Kidney (tissue), 14 donors: Measurements from ENCODE around the gene PANK4. TPM values are rescaled to one million over a fixed set of nuclear protein-coding genes. Genes with fewer than 3 reads are reported as not detected.

ENCODE experiments used
- DNase-seq, 5 donors: peaks; one replicate each; pipeline ENCODE4 v3.0.0-alpha.2; 2013 to 2020
- FAIRE-seq: peaks from 2 replicates; lab custom pipeline; 2012; peaks lifted over from hg19 to GRCh38; lab: Jason Lieb, UNC
- H3K27ac ChIP-seq, 2 donors: one replicate each; pipeline ENCODE4 v1.7.0; 2013; ENCODE audit warnings: low read depth in 2 of 2, low read length in 2 of 2, inconsistent platforms in 1 of 2
- H3K27me3 ChIP-seq: one replicate; pipeline ENCODE4 v1.7.1; 2013; ENCODE audit warnings: low read length, inconsistent platforms; ENCODE audit not compliant: control insufficient read depth, insufficient read depth
- H3K36me3 ChIP-seq, 3 donors: one replicate each; pipeline versions ENCODE4 v1.7.0 to v1.7.1; 2013; ENCODE audit warnings: low read length in 3 of 3, control low read depth in 1 of 3, inconsistent platforms in 1 of 3; ENCODE audit not compliant: insufficient read depth in 3 of 3, control insufficient read depth in 2 of 3
- H3K4me1 ChIP-seq, 3 donors: one replicate each; pipeline versions ENCODE4 v1.7.0 to v1.7.1; 2013; ENCODE audit warnings: low read length in 3 of 3, inconsistent platforms in 1 of 3, low read depth in 1 of 3; ENCODE audit not compliant: control insufficient read depth in 2 of 3, insufficient read depth in 2 of 3
- H3K4me3 ChIP-seq, 3 donors: one replicate each; pipeline versions ENCODE4 v1.7.0 to v1.8.1; 2013; ENCODE audit warnings: low read length in 3 of 3, control low read depth in 1 of 3, inconsistent platforms in 1 of 3
- H3K9ac ChIP-seq, 3 donors: one replicate each; pipeline versions ENCODE4 v1.7.0 to v1.7.1; 2013; ENCODE audit warnings: low read length in 3 of 3, control low read depth in 1 of 3, inconsistent platforms in 1 of 3
- H3K9me3 ChIP-seq, 3 donors: one replicate each; pipeline versions ENCODE4 v1.7.0 to v1.7.1; 2013; ENCODE audit warnings: low read length in 3 of 3, control low read depth in 1 of 3, inconsistent platforms in 1 of 3; ENCODE audit not compliant: control insufficient read depth in 2 of 3, insufficient read depth in 1 of 3
- CTCF ChIP-seq: IDR thresholded peaks from 3 replicates; pipeline ENCODE4 v1.5.1; 2012; ENCODE audit warnings: mild to moderate bottlenecking, moderate library complexity, borderline replicate concordance; ENCODE audit not compliant: insufficient read depth; ENCODE audit errors: extremely low read depth
- intact Hi-C: fragments of 100-400 bp; cut with DNase I; formaldehyde crosslinking; loops from one replicate; pipeline ENCODE4 v1.11.1; 2022
- polyA plus RNA-seq: library from polyadenylated mRNA; stranded (reverse); fragments of 350-450 nt; fragmentation: Illumina TruSeq; extraction: RNeasy Lipid Tissue Mini Kit (QIAGEN cat#74804); gene quantifications from one replicate; pipeline ENCODE4 v1.2.3, GENCODE V29; 2014; ENCODE audit warnings: low read depth, low replicate concordance; ENCODE audit not compliant: insufficient read depth
- total RNA-seq: library from RNA; stranded (reverse); fragmentation: NEBNext Ultra II Directional; extraction: Animal tissue kit (Norgen Biotek cat#: 25700); gene quantifications from one replicate; pipeline ENCODE4 v1.2.1, GENCODE V29; 2021
- donor health status: control.
- donor health status: control.
- donor health status: control.
- donor health status: control.
- donor health status: control.
- donor health status: DM: yes; HTN: yes; CAD: no.
- donor health status: Normal renal cell carcinoma (clear cell type).

Gene PANK4
- total and polyA plus RNA-seq, 2 donors from 2014 or later, result 13.3 to 33.7 TPM

GRCh38 chr1:2479186-2479585, 47.2 kb downstream of the PANK4 start:
- Histone ChIP-seq H3K9me3 (no peaks in the 10 kb centered on the region), H3K9ac (no peak overlapping the region), H3K4me3 (no peak overlapping the region), H3K27me3 (no peaks in the 10 kb centered on the region), H3K4me1 (peaks cover 0 to 20% (median 11%) of the 10 kb centered on the region in 3 donors), H3K36me3 (no peaks in the 10 kb centered on the region), H3K27ac (no peak overlapping the region)
- FAIRE-seq (no peak), DNase-seq (no peak)
- intact Hi-C loops, result no loop called here
- no peak for TF ChIP-seq CTCF

- Histone ChIP-seq H3K4me1 (peaks cover 0 to 20% (median 11%) of the 10 kb centered on the region in 3 donors), H3K4me3 (no peak overlapping the region), H3K27ac (no peak overlapping the region), H3K27me3 (no peaks in the 10 kb centered on the region), H3K9ac (no peak overlapping the region), H3K9me3 (no peaks in the 10 kb centered on the region), H3K36me3 (no peaks in the 10 kb centered on the region)
- intact Hi-C loops, result no loop called here
- DNase-seq, result no peak
- FAIRE-seq, result no peak
- no peak for TF ChIP-seq CTCF
These were observed 48.5 kb downstream of the PANK4 start for GRCh38 chr1:2477791-2478499.

- Histone ChIP-seq H3K9me3 (no peaks in the 10 kb centered on the region), H3K27ac (no peak overlapping the region), H3K4me3 (no peak overlapping the region), H3K9ac (no peak overlapping the region), H3K4me1 (peaks cover 0 to 20% (median 11%) of the 10 kb centered on the region in 3 donors), H3K36me3 (no peaks in the 10 kb centered on the region), H3K27me3 (no peaks in the 10 kb centered on the region)
- intact Hi-C loops, result no loop called here
- no peak for TF ChIP-seq CTCF
- FAIRE-seq (no peak), DNase-seq (no peak)
These were observed 49.1 kb downstream of the PANK4 start for GRCh38 chr1:2477309-2477708.
